K562 (cell line): Measurements from ENCODE around the gene OTOG. TPM values are rescaled to one million over a fixed set of nuclear protein-coding genes. Genes with fewer than 3 reads are reported as not detected.

Experiments used
- CHD7 ChIP-seq: fragments of 200-600 bp; sonication (generic); IDR thresholded peaks from one replicate; pipeline ENCODE4 v1.6.1; 2012; ENCODE audit warnings: mild to moderate bottlenecking, low read depth, low read length, inconsistent platforms
- CREM ChIP-seq: IDR thresholded peaks from 2 replicates; pipeline ENCODE4 v1.6.1; 2014; ENCODE audit warnings: antibody characterized with exemption, low read depth
- DMBX1 ChIP-seq: fragments of 250-450 bp; sonication (Bioruptor Pico); IDR thresholded peaks from 2 replicates; pipeline ENCODE4 v1.8.0; 2022; ENCODE audit warnings: inconsistent platforms, mild to moderate bottlenecking, moderate library complexity, borderline replicate concordance
- HIVEP1 ChIP-seq: fragments of 250-450 bp; sonication (Bioruptor Pico); IDR thresholded peaks from 2 replicates; pipeline ENCODE4 v1.4.0; 2020; ENCODE audit warnings: mild to moderate bottlenecking
- ZC3H11A ChIP-seq: IDR thresholded peaks from 2 replicates; pipeline ENCODE4 v1.6.1; 2012; ENCODE audit warnings: low read depth, low read length, improper control_type of control experiment
- polyA plus RNA-seq, 8 experiments: library from polyadenylated mRNA; depleted of rRNA in 4 of 8; stranded (reverse) in 5 of 8; unstranded in 3 of 8; fragments of >200 nt; fragmentation: Nextera tagmentation in 2 of 8; fragmentation: Illumina TruSeq in 1 of 8; extraction: Ambion mirVana in 2 of 8; extraction: Trizol in 1 of 8; gene quantifications; 2 replicates each; pipeline versions ENCODE4 v1.2.1 to v1.2.3, GENCODE V29; 2011 to 2014; ENCODE audit warnings: inconsistent platforms in 1 of 8, missing spikeins in 1 of 8
- total RNA-seq, 7 experiments: library from RNA; depleted of rRNA in 6 of 7; stranded (reverse); fragments of >200 nt in 6 of 7; fragmentation: Illumina TruSeq in 2 of 7; extraction: Trizol in 2 of 7; gene quantifications; 2 replicates each; pipeline versions ENCODE4 v1.2.1 to v1.2.3, GENCODE V29; 2011 to 2021; ENCODE audit warnings: low replicate concordance in 1 of 7
- TF ChIP-seq, protein P1 (sequence below), 2 experiments: fragments of 450-650 bp; formaldehyde crosslinking in 1 of 2; IDR thresholded peaks; 2 replicates each; pipeline versions ENCODE4 v1.4.0 to v1.6.1; 2014 to 2020; ENCODE audit warnings: mild to moderate bottlenecking in 2 of 2, borderline replicate concordance in 1 of 2, low read depth in 1 of 2

The OTOG gene
- total and polyA plus RNA-seq, 9 of the 15 experiments (the other 6 are each of a cell fraction or from before 2014, with no cell fraction given), result not detected

- TF ChIP-seq, protein P1, sequence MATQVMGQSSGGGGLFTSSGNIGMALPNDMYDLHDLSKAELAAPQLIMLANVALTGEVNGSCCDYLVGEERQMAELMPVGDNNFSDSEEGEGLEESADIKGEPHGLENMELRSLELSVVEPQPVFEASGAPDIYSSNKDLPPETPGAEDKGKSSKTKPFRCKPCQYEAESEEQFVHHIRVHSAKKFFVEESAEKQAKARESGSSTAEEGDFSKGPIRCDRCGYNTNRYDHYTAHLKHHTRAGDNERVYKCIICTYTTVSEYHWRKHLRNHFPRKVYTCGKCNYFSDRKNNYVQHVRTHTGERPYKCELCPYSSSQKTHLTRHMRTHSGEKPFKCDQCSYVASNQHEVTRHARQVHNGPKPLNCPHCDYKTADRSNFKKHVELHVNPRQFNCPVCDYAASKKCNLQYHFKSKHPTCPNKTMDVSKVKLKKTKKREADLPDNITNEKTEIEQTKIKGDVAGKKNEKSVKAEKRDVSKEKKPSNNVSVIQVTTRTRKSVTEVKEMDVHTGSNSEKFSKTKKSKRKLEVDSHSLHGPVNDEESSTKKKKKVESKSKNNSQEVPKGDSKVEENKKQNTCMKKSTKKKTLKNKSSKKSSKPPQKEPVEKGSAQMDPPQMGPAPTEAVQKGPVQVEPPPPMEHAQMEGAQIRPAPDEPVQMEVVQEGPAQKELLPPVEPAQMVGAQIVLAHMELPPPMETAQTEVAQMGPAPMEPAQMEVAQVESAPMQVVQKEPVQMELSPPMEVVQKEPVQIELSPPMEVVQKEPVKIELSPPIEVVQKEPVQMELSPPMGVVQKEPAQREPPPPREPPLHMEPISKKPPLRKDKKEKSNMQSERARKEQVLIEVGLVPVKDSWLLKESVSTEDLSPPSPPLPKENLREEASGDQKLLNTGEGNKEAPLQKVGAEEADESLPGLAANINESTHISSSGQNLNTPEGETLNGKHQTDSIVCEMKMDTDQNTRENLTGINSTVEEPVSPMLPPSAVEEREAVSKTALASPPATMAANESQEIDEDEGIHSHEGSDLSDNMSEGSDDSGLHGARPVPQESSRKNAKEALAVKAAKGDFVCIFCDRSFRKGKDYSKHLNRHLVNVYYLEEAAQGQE (IDR thresholded peaks at IDR 0.05; ENCODE audit: borderline replicate concordance), result no peak
- TF ChIP-seq, protein P1 (CRISPR knock-in tag; IDR thresholded peaks at IDR 0.05; ENCODE audit: low read depth), result no peak
- TF ChIP-seq CHD7 (no peak), DMBX1 (CRISPR knock-in tag) (no peak), ZC3H11A (no peak), CREM (no peak), HIVEP1 (CRISPR knock-in tag) (no peak)
Measured at GRCh38 chr11:17604201-17604914, 57.3 kb downstream of the OTOG start (continued).
